Measurements from ENCODE around the gene XPOT. TPM values are rescaled to one million over a fixed set of nuclear protein-coding genes. Genes with fewer than 3 reads are reported as not detected.
"Not testable (repeated sequence)": the region's sequence is repeated elsewhere in the genome, so short reads cannot be mapped to it uniquely, and the experiment has no call there.

Gene XPOT, protein sequence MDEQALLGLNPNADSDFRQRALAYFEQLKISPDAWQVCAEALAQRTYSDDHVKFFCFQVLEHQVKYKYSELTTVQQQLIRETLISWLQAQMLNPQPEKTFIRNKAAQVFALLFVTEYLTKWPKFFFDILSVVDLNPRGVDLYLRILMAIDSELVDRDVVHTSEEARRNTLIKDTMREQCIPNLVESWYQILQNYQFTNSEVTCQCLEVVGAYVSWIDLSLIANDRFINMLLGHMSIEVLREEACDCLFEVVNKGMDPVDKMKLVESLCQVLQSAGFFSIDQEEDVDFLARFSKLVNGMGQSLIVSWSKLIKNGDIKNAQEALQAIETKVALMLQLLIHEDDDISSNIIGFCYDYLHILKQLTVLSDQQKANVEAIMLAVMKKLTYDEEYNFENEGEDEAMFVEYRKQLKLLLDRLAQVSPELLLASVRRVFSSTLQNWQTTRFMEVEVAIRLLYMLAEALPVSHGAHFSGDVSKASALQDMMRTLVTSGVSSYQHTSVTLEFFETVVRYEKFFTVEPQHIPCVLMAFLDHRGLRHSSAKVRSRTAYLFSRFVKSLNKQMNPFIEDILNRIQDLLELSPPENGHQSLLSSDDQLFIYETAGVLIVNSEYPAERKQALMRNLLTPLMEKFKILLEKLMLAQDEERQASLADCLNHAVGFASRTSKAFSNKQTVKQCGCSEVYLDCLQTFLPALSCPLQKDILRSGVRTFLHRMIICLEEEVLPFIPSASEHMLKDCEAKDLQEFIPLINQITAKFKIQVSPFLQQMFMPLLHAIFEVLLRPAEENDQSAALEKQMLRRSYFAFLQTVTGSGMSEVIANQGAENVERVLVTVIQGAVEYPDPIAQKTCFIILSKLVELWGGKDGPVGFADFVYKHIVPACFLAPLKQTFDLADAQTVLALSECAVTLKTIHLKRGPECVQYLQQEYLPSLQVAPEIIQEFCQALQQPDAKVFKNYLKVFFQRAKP
- polyA plus RNA-seq (2012; ENCODE audit: missing spikeins) = 54.8 TPM

GRCh38 chr12:64403707-64404469, at the start of gene XPOT:
Gene XPOT (plus strand): TSS chr12:64404392. CDS start chr12:64410036, 5,644 bp downstream.
- FAIRE-seq = peak; percentile 92

DNA sequence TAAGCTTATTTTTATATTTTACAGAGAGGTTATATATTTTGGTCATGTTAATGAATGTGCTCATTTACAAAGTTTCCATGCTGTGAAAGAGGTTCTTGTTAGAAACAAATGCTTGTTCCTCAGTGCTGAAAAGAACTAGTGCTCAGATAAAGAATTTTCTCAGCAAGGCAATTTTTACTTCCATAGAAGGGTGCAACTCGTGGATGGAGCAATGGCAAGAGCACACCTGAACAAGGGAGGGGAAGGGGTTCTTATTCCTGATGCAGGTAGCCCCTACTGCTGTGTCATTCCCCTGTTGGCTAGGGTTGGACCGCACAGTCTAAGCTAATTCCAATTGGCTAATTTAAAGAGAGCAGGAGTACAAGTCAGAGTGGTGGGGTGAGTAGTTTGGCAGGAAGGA, 48.0 kb upstream of the XPOT start:
- not testable (repeated sequence) for FAIRE-seq; DNase-seq (ENCODE audit: insufficient read length)

More at GRCh38 chr12:64403707-64404469, at the start of gene XPOT:
- TF ChIP-seq POLR2A (IDR thresholded peaks at IDR 0.05; ENCODE audit: low read depth, low read length) (peak; percentile 93), TAF1 (IDR thresholded peaks at IDR 0.05; ENCODE audit: borderline replicate concordance, low read depth, low read length) (peak; percentile 80), POLR2AphosphoS5 (IDR thresholded peaks at IDR 0.05; ENCODE audit: low read depth, low read length) (peak; percentile 95)
- DNase-seq (ENCODE audit: insufficient read length) = peak; percentile 87

DNA sequence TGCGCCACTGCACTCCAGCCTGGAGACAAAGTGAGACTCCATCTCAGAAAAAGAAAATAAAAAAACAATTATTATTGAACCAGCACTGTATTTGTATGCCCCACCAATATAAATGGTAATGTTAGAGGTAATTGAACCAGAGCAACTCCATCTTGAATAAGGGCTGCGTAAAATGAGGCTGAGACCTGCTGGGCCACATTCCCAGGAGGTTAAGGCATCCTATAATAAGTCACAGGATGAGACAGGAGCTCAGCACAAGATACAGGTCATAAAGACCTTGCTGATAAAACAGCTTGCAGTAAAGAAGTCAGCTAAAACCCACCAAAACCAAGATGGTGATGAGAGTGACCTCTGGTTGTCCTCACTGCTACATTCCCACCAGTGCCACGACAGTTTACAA, 43.0 kb upstream of the XPOT start:
- DNase-seq (ENCODE audit: insufficient read length); FAIRE-seq: not testable (repeated sequence)

DNA sequence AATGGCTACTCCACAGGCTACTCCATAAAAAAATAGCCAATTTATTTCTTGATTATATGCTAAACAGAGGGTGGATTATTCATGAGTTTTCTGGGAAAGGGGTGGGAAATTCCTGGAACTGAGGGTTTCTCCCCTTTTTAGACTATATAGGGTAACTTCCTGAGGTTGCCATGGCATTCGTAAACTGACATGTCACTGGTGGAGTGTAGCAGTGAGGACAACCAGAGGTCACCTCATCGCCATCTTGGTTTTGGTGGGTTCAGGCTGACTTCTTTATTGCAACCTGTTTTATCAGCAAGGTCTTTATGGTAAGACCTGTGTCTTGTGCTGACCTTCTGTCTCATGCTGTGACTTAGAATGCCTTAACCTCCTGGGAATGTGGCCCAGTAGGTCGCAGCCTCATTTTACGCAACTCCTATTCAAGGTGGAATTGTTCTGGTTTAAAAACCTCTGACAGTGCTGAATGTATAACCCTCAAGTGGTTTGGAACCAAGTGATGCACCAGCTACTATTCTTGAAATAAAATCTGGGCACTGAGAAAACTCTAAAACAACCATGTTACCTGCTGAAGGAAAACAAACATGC, 41.4 kb upstream of the XPOT start:
- DNase-seq (ENCODE audit: insufficient read length) (no peak), FAIRE-seq (no peak)
- TF ChIP-seq TAF1 (IDR thresholded peaks at IDR 0.05; ENCODE audit: borderline replicate concordance, low read depth, low read length) (no peak), POLR2AphosphoS5 (IDR thresholded peaks at IDR 0.05; ENCODE audit: low read depth, low read length) (no peak), POLR2A (IDR thresholded peaks at IDR 0.05; ENCODE audit: low read depth, low read length) (no peak)

DNA sequence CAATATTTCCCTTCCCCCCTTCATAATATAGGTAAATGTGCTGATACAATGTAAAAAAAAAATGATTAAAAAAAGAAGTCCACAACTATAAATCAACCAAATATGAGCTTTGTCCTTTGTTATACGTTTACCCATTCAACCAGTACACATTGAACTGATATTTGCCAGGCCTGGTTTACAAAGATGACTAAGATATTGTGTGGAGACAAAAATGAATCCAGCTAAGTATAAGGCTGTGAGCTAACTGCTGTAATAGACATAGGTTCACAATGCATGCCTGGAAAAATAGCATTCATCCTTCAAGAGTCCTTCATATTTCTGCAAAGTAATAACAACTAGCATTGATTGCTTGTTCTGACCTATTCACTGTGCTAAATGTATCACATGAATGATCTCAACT, 20.5 kb upstream of the XPOT start:
- no peak for DNase-seq (ENCODE audit: insufficient read length)
- no peak for FAIRE-seq
- TF ChIP-seq POLR2A (IDR thresholded peaks at IDR 0.05; ENCODE audit: low read depth, low read length) (no peak), TAF1 (IDR thresholded peaks at IDR 0.05; ENCODE audit: borderline replicate concordance, low read depth, low read length) (no peak), POLR2AphosphoS5 (IDR thresholded peaks at IDR 0.05; ENCODE audit: low read depth, low read length) (no peak)

GRCh38 chr12:64385019-64385418, 19.2 kb upstream of the XPOT start:
- DNase-seq (ENCODE audit: insufficient read length) (no peak), FAIRE-seq (no peak)
- TF ChIP-seq POLR2A (IDR thresholded peaks at IDR 0.05; ENCODE audit: low read depth, low read length) = no peak
- TF ChIP-seq TAF1 (IDR thresholded peaks at IDR 0.05; ENCODE audit: borderline replicate concordance, low read depth, low read length) = no peak
- no peak for TF ChIP-seq POLR2AphosphoS5 (IDR thresholded peaks at IDR 0.05; ENCODE audit: low read depth, low read length)

DNA sequence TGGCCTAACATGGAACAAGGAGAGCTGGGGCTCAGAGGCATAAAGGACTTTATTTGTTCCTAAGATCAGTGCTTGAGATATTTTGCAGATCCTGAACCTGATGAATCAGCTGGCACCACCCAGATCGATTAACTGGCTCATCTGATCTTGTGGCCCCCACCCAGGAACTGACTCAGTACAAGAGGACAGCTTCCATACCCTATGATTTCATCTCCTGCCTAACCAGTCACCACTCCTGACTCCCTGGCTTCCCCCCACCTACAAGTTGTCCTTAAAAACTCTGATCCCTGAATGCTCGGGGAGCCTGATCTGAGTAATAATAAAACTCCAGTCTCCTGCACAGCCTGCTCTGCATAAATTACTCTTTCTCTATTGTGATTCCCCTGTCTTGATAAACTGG, 18.7 kb upstream of the XPOT start:
- no peak for FAIRE-seq
- no peak for DNase-seq (ENCODE audit: insufficient read length)
- TF ChIP-seq POLR2AphosphoS5 (IDR thresholded peaks at IDR 0.05; ENCODE audit: low read depth, low read length) (no peak), POLR2A (IDR thresholded peaks at IDR 0.05; ENCODE audit: low read depth, low read length) (no peak), TAF1 (IDR thresholded peaks at IDR 0.05; ENCODE audit: borderline replicate concordance, low read depth, low read length) (no peak)

DNA sequence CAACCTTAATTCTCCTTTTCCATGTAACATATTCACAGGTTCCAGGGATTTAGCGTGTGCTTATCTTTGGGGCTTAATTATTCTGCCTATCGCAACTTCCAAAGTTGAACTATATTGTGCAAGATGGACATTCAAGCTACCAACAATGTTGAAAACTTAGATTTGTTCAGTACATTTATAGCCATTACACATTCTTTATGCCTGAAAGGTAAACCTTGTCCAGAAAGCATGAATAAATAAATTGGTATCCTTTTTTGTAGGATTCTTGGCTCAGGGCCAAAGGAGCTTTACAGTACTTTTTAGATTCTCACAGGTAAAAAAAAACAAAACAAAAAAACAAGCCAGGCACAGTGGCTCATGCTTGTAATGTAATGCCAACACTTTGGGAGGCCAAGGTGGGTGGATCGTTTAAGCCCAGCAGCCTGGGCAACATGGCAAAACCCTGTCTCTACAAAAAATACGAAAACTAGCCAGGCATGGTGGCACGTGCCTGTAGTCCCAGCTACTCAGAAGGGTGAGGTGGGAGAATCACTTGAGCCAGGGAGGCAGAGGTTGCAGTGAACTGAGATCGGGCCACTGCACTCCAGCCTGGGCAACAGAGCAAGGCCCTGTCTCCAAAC, 16.9 kb upstream of the XPOT start:
- no peak for FAIRE-seq
- no peak for DNase-seq (ENCODE audit: insufficient read length)
- TF ChIP-seq TAF1 (IDR thresholded peaks at IDR 0.05; ENCODE audit: borderline replicate concordance, low read depth, low read length) (no peak), POLR2A (IDR thresholded peaks at IDR 0.05; ENCODE audit: low read depth, low read length) (no peak), POLR2AphosphoS5 (IDR thresholded peaks at IDR 0.05; ENCODE audit: low read depth, low read length) (no peak)

GRCh38 chr12:64389154-64389553, 15.0 kb upstream of the XPOT start:
- DNase-seq (ENCODE audit: insufficient read length) (no peak), FAIRE-seq (no peak)

DNA sequence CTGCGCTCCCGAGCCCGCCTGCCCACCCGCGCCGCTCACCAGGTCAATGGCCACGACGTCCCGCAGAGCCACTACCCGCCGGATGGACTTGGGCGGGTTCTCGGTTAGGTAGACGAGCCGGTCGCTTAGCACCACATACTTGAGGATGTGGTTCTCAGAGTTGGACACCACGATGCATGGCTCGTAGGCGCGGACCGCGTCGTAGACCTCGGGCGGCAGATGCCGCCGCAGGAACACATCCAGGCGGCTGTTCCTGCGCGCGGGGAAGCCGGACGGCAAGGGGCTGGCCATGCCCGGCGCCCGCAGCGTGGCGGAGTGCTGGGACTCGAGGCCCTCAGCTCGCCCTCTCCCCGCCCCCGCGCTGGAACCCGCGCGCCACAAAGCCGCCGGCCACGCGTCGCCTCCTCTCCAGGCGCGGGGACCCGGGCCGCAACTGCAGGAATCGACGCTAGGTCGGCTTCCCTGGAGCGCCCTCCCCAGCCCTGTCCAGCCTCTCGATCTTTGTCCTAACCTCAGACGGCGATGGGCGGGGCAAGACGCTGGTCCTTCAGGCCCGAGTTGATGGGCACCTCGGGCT, 13.8 kb upstream of the XPOT start, which contains the start of gene C12orf56:
C12orf56 (minus strand) TSS at position 484 of the 577 bp plus-strand sequence; CDS start at position 291, 193 bp downstream.
- DNase-seq (ENCODE audit: insufficient read length) = no peak
- no peak for TF ChIP-seq POLR2AphosphoS5 (IDR thresholded peaks at IDR 0.05; ENCODE audit: low read depth, low read length)
- TF ChIP-seq POLR2A (IDR thresholded peaks at IDR 0.05; ENCODE audit: low read depth, low read length) = no peak
- TF ChIP-seq TAF1 (IDR thresholded peaks at IDR 0.05; ENCODE audit: borderline replicate concordance, low read depth, low read length) = no peak
- FAIRE-seq = no peak

More at GRCh38 chr12:64389154-64389553, 15.0 kb upstream of the XPOT start:
- TF ChIP-seq POLR2A (IDR thresholded peaks at IDR 0.05; ENCODE audit: low read depth, low read length) = no peak
- TF ChIP-seq TAF1 (IDR thresholded peaks at IDR 0.05; ENCODE audit: borderline replicate concordance, low read depth, low read length) = no peak
- TF ChIP-seq POLR2AphosphoS5 (IDR thresholded peaks at IDR 0.05; ENCODE audit: low read depth, low read length) = no peak

Data from GM12892 (cell line).